Muscle layer of duodenum (tissue), 2 donors: ENCODE measurements around the gene ANKRD23.
A peak's percentile ranks its signal among the peaks of the same experiment; 100 is the strongest.

Experiments used
- H3K27ac ChIP-seq: one replicate; pipeline ENCODE4 v1.7.0; 2013; ENCODE audit warnings: mild to moderate bottlenecking, low read length
- H3K27me3 ChIP-seq: one replicate; pipeline ENCODE4 v1.7.0; 2013; ENCODE audit warnings: low read depth, mild to moderate bottlenecking, control low read depth, low read length
- H3K36me3 ChIP-seq, 2 donors: one replicate each; pipeline ENCODE4 v1.7.0; 2013; ENCODE audit warnings: low read length in 2 of 2, control low read depth in 1 of 2, mild to moderate bottlenecking in 1 of 2; ENCODE audit not compliant: insufficient read depth in 2 of 2, control insufficient read depth in 1 of 2
- H3K4me1 ChIP-seq, 2 donors: one replicate each; pipeline ENCODE4 v1.7.0; 2013; ENCODE audit warnings: low read length in 2 of 2, mild to moderate bottlenecking in 2 of 2, control low read depth in 1 of 2, moderate library complexity in 1 of 2; ENCODE audit not compliant: insufficient read depth in 2 of 2, control insufficient read depth in 1 of 2
- H3K4me3 ChIP-seq, 2 donors: one replicate each; pipeline ENCODE4 v1.7.0; 2013; ENCODE audit warnings: low read length in 2 of 2, low read depth in 1 of 2, mild to moderate bottlenecking in 1 of 2
- H3K9me3 ChIP-seq, 2 donors: one replicate each; pipeline ENCODE4 v1.7.0; 2013; ENCODE audit warnings: low read length in 2 of 2, control low read depth in 1 of 2, mild to moderate bottlenecking in 1 of 2; ENCODE audit not compliant: control insufficient read depth in 1 of 2
- donor health status: healthy.

The ANKRD23 gene

GRCh38 chr2:96859099-96859649 is 15.4 kb upstream of the ANKRD23 start:
- Histone ChIP-seq H3K27ac (peak overlapping the region; percentile 41), H3K9me3 (no peaks in the 10 kb centered on the region), H3K4me3 (peak overlapping the region in 1 of 2 donors; percentile 94), H3K36me3 (peaks cover 22 to 34% of the 10 kb centered on the region in 2 donors), H3K27me3 (no peaks in the 10 kb centered on the region), H3K4me1 (peaks cover 9 to 39% of the 10 kb centered on the region in 2 donors)

GRCh38 chr2:96857667-96858372 is 14.0 kb upstream of the ANKRD23 start, which contains the start of gene ANKRD39:
ANKRD39 (minus strand) TSS chr2:96858016; CDS start chr2:96857987, 29 bp downstream.
- peak within 1 kb of the TSS; percentile 23 for H3K27ac ChIP-seq
- no peaks in the 10 kb centered on the region for H3K9me3 ChIP-seq
- no peaks in the 10 kb centered on the region for H3K27me3 ChIP-seq
- peaks cover 18 to 34% of the 10 kb centered on the region in 2 donors for H3K36me3 ChIP-seq
- peak within 1 kb of the TSS; percentile 74 to 94 for H3K4me3 ChIP-seq
- H3K4me1 ChIP-seq, result peaks cover 9 to 39% of the 10 kb centered on the region in 2 donors

- peaks cover 9 to 39% of the 10 kb centered on the region in 2 donors for H3K4me1 ChIP-seq
- H3K36me3 ChIP-seq, result peaks cover 17 to 35% of the 10 kb centered on the region in 2 donors
- peak overlapping the region; percentile 23 for H3K27ac ChIP-seq
These were observed 13.2 kb upstream of the ANKRD23 start for GRCh38 chr2:96856776-96857666.

GRCh38 chr2:96853321-96853720 is 9.5 kb upstream of the ANKRD23 start:
- Histone ChIP-seq H3K27ac (no peak overlapping the region), H3K4me3 (no peak overlapping the region), H3K36me3 (peaks cover 12 to 47% of the 10 kb centered on the region in 2 donors), H3K9me3 (no peaks in the 10 kb centered on the region), H3K4me1 (peaks cover 9 to 14% of the 10 kb centered on the region in 2 donors), H3K27me3 (no peaks in the 10 kb centered on the region)

More at GRCh38 chr2:96856776-96857666, 13.2 kb upstream of the ANKRD23 start:
- no peaks in the 10 kb centered on the region for H3K27me3 ChIP-seq
- H3K9me3 ChIP-seq, result no peaks in the 10 kb centered on the region
- H3K4me3 ChIP-seq, result peak overlapping the region; percentile 74 to 94

GRCh38 chr2:96852667-96853066 is 8.8 kb upstream of the ANKRD23 start:
- Histone ChIP-seq H3K4me1 (peaks cover 9 to 14% of the 10 kb centered on the region in 2 donors), H3K36me3 (peaks cover 17 to 53% of the 10 kb centered on the region in 2 donors), H3K9me3 (no peaks in the 10 kb centered on the region), H3K27me3 (no peaks in the 10 kb centered on the region), H3K4me3 (no peak overlapping the region), H3K27ac (no peak overlapping the region)

- H3K4me1 ChIP-seq, result no peaks in the 10 kb centered on the region
- H3K4me3 ChIP-seq, result no peak overlapping the region
- no peaks in the 10 kb centered on the region for H3K9me3 ChIP-seq
- H3K27ac ChIP-seq, result no peak overlapping the region
- H3K27me3 ChIP-seq, result no peaks in the 10 kb centered on the region
- peaks cover 23 to 60% of the 10 kb centered on the region in 2 donors for H3K36me3 ChIP-seq
These were observed 4.4 kb upstream of the ANKRD23 start for GRCh38 chr2:96848264-96848663.

- Histone ChIP-seq H3K36me3 (peaks cover 17 to 53% of the 10 kb centered on the region in 2 donors), H3K9me3 (no peaks in the 10 kb centered on the region), H3K27ac (no peak overlapping the region), H3K4me1 (no peaks in the 10 kb centered on the region), H3K4me3 (no peak overlapping the region), H3K27me3 (no peaks in the 10 kb centered on the region)
These were observed 3.8 kb upstream of the ANKRD23 start for GRCh38 chr2:96847586-96847985.

- Histone ChIP-seq H3K27me3 (no peaks in the 10 kb centered on the region), H3K4me1 (no peaks in the 10 kb centered on the region), H3K27ac (no peak overlapping the region), H3K36me3 (peaks cover 17 to 48% of the 10 kb centered on the region in 2 donors), H3K4me3 (no peak overlapping the region), H3K9me3 (no peaks in the 10 kb centered on the region)
These were observed 3.0 kb upstream of the ANKRD23 start for GRCh38 chr2:96846825-96847224.

- Histone ChIP-seq H3K27me3 (no peaks in the 10 kb centered on the region), H3K9me3 (no peaks in the 10 kb centered on the region), H3K4me3 (no peak overlapping the region), H3K4me1 (peaks cover 0 to 5% of the 10 kb centered on the region in 2 donors), H3K27ac (no peak overlapping the region), H3K36me3 (peaks cover 13 to 28% of the 10 kb centered on the region in 2 donors)
These were observed 586 bp upstream of the ANKRD23 start for GRCh38 chr2:96844405-96844808.

GRCh38 chr2:96842600-96842999 is 1.2 kb downstream of the ANKRD23 start:
- H3K27me3 ChIP-seq, result no peaks in the 10 kb centered on the region
- H3K36me3 ChIP-seq, result peaks cover 6 to 15% of the 10 kb centered on the region in 2 donors
- H3K9me3 ChIP-seq, result no peaks in the 10 kb centered on the region
- H3K4me1 ChIP-seq, result peaks cover 0 to 7% of the 10 kb centered on the region in 2 donors
- no peak overlapping the region for H3K27ac ChIP-seq
- no peak overlapping the region for H3K4me3 ChIP-seq
